ENCODE results near the gene RAB4A.
A peak's percentile ranks its signal among the peaks of the same experiment; 100 is the strongest.

Gene RAB4A

GRCh38 chr1:229318056-229318455 lies 47.1 kb downstream of the RAB4A start:
- CTCF ChIA-PET = no interaction called here
- TF ChIP-seq NFRKB (IDR thresholded peaks at IDR 0.05) = no peak
- TF ChIP-seq SP1 (IDR thresholded peaks at IDR 0.05) = no peak
- TF ChIP-seq TARDBP (IDR thresholded peaks at IDR 0.05) = no peak
- no peak for TF ChIP-seq HDGF (IDR thresholded peaks at IDR 0.05; ENCODE audit: borderline replicate concordance)
- TF ChIP-seq, protein P1, sequence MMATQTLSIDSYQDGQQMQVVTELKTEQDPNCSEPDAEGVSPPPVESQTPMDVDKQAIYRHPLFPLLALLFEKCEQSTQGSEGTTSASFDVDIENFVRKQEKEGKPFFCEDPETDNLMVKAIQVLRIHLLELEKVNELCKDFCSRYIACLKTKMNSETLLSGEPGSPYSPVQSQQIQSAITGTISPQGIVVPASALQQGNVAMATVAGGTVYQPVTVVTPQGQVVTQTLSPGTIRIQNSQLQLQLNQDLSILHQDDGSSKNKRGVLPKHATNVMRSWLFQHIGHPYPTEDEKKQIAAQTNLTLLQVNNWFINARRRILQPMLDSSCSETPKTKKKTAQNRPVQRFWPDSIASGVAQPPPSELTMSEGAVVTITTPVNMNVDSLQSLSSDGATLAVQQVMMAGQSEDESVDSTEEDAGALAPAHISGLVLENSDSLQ (IDR thresholded peaks at IDR 0.05) = no peak
- no peak for TF ChIP-seq L3MBTL2 (conservative IDR thresholded peaks at IDR 0.05)
- no peak for TF ChIP-seq ZNF384 (IDR thresholded peaks at IDR 0.05)
- no peak for TF ChIP-seq CTBP1 (IDR thresholded peaks at IDR 0.05; ENCODE audit: borderline replicate concordance)
- TF ChIP-seq FOXA1 (IDR thresholded peaks at IDR 0.05) = no peak
- TF ChIP-seq BHLHE40 (IDR thresholded peaks at IDR 0.05; ENCODE audit: borderline replicate concordance) = no peak
- no peak for TF ChIP-seq FOXK2 (IDR thresholded peaks at IDR 0.05)
- TF ChIP-seq SUZ12 (IDR thresholded peaks at IDR 0.05) = no peak
- TF ChIP-seq ARNT (IDR thresholded peaks at IDR 0.05) = no peak
- TF ChIP-seq FOXM1 (IDR thresholded peaks at IDR 0.05; ENCODE audit: borderline replicate concordance) = no peak
- no peak for TF ChIP-seq ELF4 (IDR thresholded peaks at IDR 0.05)
- TF ChIP-seq LEF1 (IDR thresholded peaks at IDR 0.05; ENCODE audit: borderline replicate concordance) = no peak
- no peak for DNase-seq (ENCODE audit: extremely low spot score)
- POLR2A ChIA-PET = no interaction called here

GRCh38 chr1:229319487-229319886 lies 48.6 kb downstream of the RAB4A start:
- DNase-seq (ENCODE audit: extremely low spot score) = no peak
- ChIA-PET CTCF (interaction anchor here (0.6 kb wide), 1 partner anchor 10 kb away, joined by 3 read pairs; no protein-coding TSS in a partner anchor), POLR2A (interaction anchor here (1.2 kb wide), 1 partner anchor 22 kb away, joined by 3 read pairs; no protein-coding TSS in a partner anchor)
- TF ChIP-seq FOXM1 (IDR thresholded peaks at IDR 0.05; ENCODE audit: borderline replicate concordance) = no peak
- TF ChIP-seq FOXK2 (IDR thresholded peaks at IDR 0.05) = no peak
- no peak for TF ChIP-seq TARDBP (IDR thresholded peaks at IDR 0.05)
- no peak for TF ChIP-seq ZNF384 (IDR thresholded peaks at IDR 0.05)
- no peak for TF ChIP-seq SP1 (IDR thresholded peaks at IDR 0.05)
- no peak for TF ChIP-seq BHLHE40 (IDR thresholded peaks at IDR 0.05; ENCODE audit: borderline replicate concordance)
- TF ChIP-seq L3MBTL2 (conservative IDR thresholded peaks at IDR 0.05) = no peak
- no peak for TF ChIP-seq FOXA1 (IDR thresholded peaks at IDR 0.05)
- no peak for TF ChIP-seq NFRKB (IDR thresholded peaks at IDR 0.05)
- TF ChIP-seq, protein P1 (IDR thresholded peaks at IDR 0.05) = no peak
- TF ChIP-seq ARNT (IDR thresholded peaks at IDR 0.05) = no peak
- TF ChIP-seq ELF4 (IDR thresholded peaks at IDR 0.05) = no peak
- TF ChIP-seq CTBP1 (IDR thresholded peaks at IDR 0.05; ENCODE audit: borderline replicate concordance) = no peak
- no peak for TF ChIP-seq LEF1 (IDR thresholded peaks at IDR 0.05; ENCODE audit: borderline replicate concordance)
- no peak for TF ChIP-seq HDGF (IDR thresholded peaks at IDR 0.05; ENCODE audit: borderline replicate concordance)
- no peak for TF ChIP-seq SUZ12 (IDR thresholded peaks at IDR 0.05)

DNA sequence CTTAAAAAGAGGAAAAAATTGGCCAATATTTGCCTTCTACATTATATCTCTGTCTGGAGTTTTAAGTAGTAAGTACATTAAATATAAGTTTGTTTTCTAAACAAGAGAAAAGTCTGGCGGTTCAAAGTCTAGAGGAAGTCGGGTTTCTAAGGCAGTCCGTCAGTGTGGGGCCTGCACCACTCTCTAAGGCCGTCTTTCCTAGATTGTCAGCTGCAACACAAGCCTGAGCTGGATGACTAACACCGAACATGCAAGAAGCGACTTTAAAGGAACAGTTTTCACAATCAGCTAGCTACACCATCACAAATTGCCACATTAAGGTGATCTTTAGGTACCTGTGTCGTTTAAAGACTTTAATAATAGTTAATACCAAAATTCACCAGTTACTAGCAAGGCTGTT lies 52.3 kb downstream of the RAB4A start:
- no peak for DNase-seq (ENCODE audit: extremely low spot score)
- POLR2A ChIA-PET = no interaction called here
- TF ChIP-seq FOXA1 (IDR thresholded peaks at IDR 0.05) = no peak
- TF ChIP-seq FOXK2 (IDR thresholded peaks at IDR 0.05) = no peak
- no peak for TF ChIP-seq NFRKB (IDR thresholded peaks at IDR 0.05)
- no peak for TF ChIP-seq TARDBP (IDR thresholded peaks at IDR 0.05)
- TF ChIP-seq BHLHE40 (IDR thresholded peaks at IDR 0.05; ENCODE audit: borderline replicate concordance) = no peak
- TF ChIP-seq FOXM1 (IDR thresholded peaks at IDR 0.05; ENCODE audit: borderline replicate concordance) = no peak
- TF ChIP-seq ELF4 (IDR thresholded peaks at IDR 0.05) = no peak
- no peak for TF ChIP-seq L3MBTL2 (conservative IDR thresholded peaks at IDR 0.05)
- TF ChIP-seq SUZ12 (IDR thresholded peaks at IDR 0.05) = no peak
- no peak for TF ChIP-seq ARNT (IDR thresholded peaks at IDR 0.05)
- no peak for TF ChIP-seq HDGF (IDR thresholded peaks at IDR 0.05; ENCODE audit: borderline replicate concordance)
- no peak for TF ChIP-seq CTBP1 (IDR thresholded peaks at IDR 0.05; ENCODE audit: borderline replicate concordance)
- no peak for TF ChIP-seq ZNF384 (IDR thresholded peaks at IDR 0.05)
- TF ChIP-seq, protein P1 (IDR thresholded peaks at IDR 0.05) = no peak
- no peak for TF ChIP-seq LEF1 (IDR thresholded peaks at IDR 0.05; ENCODE audit: borderline replicate concordance)
- no peak for TF ChIP-seq SP1 (IDR thresholded peaks at IDR 0.05)
- CTCF ChIA-PET = no interaction called here

GRCh38 chr1:229323885-229324553 lies 53.1 kb downstream of the RAB4A start:
- POLR2A ChIA-PET = no interaction called here
- CTCF ChIA-PET = no interaction called here
- 0 out of 2 replicates have a peak, but pooled peaks have one; percentile 22 for TF ChIP-seq L3MBTL2 (conservative IDR thresholded peaks at IDR 0.05)
- TF ChIP-seq CTBP1 (IDR thresholded peaks at IDR 0.05; ENCODE audit: borderline replicate concordance) = no peak
- DNase-seq (ENCODE audit: extremely low spot score) = no peak

- no peak for DNase-seq (ENCODE audit: extremely low spot score)
- POLR2A ChIA-PET = interaction anchor here (1.1 kb wide), 1 partner anchor 183 kb away, joined by 4 read pairs; the partner anchor contains the start of gene NUP133
- CTCF ChIA-PET = no interaction called here
- TF ChIP-seq ARNT (IDR thresholded peaks at IDR 0.05) (no peak), LEF1 (IDR thresholded peaks at IDR 0.05; ENCODE audit: borderline replicate concordance) (no peak)
Observed at GRCh38 chr1:229325401-229325800, 54.5 kb downstream of the RAB4A start.

DNA sequence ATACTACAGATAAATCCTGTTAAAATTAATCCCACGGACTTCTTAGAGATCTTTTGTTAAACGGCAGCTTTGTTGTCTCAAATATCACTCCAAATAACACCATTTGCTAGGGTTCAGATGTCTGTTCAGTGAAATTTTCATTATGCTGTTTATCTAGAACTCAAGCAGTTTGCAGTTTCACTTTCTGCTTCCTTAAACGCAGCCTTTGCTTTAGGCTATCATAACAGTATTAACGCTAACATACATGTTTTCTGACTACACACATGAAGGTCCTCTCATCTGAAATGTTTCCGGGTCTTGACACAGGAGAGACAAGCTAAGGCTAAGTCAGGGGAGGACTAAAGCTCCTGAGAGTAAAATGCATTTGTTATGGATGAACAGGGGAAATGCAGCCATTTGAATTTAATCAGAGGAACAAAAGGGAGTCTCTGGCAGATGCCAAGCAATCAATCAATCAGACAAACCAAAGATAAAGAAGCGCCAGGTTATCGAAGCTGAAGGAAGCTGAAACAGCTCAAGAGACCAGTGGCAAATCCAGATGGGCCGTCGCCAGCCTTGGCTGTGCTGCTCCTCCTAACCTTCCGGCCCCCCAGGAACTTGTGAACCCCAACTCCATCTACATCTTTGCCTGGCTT lies 55.1 kb downstream of the RAB4A start:
- TF ChIP-seq FOXM1 (IDR thresholded peaks at IDR 0.05; ENCODE audit: borderline replicate concordance) (no peak), ARNT (IDR thresholded peaks at IDR 0.05) (no peak), CTBP1 (IDR thresholded peaks at IDR 0.05; ENCODE audit: borderline replicate concordance) (no peak), L3MBTL2 (conservative IDR thresholded peaks at IDR 0.05) (no peak), ZNF384 (IDR thresholded peaks at IDR 0.05) (no peak), BHLHE40 (IDR thresholded peaks at IDR 0.05; ENCODE audit: borderline replicate concordance) (no peak)
- TF ChIP-seq, protein P1 (IDR thresholded peaks at IDR 0.05) = peak; percentile 31
- ChIA-PET POLR2A (no interaction called here), CTCF (no interaction called here)
- DNase-seq (ENCODE audit: extremely low spot score) = no peak

All from HEK293T (cell line).